ENCODE results near the gene ATP10A.

DNA sequence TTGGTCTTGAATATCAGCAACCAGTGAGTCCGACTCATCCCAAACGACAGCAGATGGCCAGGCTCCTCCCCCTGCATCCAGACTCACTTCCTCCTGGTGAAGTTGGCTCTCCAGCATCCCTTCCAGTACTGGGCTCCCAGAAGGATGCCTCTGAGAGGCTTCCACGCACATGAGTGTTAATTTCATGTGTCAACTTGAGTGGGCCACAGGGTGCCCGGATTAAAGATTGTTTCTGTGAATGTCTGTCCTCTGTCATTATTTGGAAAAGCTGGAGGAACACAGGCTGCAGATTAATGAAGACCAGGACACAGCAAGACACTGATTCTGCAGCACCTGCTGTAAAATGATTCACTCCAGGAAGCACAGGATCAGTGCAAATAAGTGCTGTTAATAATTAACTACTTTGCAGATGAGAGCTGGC is 99.8 kb downstream of the ATP10A start:
- TF ChIP-seq CTCF (IDR thresholded peaks at IDR 0.05; ENCODE audit: low read length) (no peak), EZH2 (optimal IDR thresholded peaks at IDR 0.05; ENCODE audit: low read depth, low read length) (no peak), EZH2phosphoT487 (IDR thresholded peaks at IDR 0.05; ENCODE audit: low read length) (no peak)

Measured in MM.1S (cell line).